HL-60 (cell line): Measurements from ENCODE around the gene CDC42BPA.

Experiments used
- CTCF ChIP-seq: IDR thresholded peaks from one replicate; pipeline ENCODE4 v1.5.1; 2011; ENCODE audit warnings: low read length, control low read depth, inconsistent platforms; ENCODE audit not compliant: insufficient read depth
- POLR2AphosphoS5 ChIP-seq: IDR thresholded peaks from 2 replicates; pipeline ENCODE4 v1.6.1; 2012; ENCODE audit warnings: low read depth

DNA sequence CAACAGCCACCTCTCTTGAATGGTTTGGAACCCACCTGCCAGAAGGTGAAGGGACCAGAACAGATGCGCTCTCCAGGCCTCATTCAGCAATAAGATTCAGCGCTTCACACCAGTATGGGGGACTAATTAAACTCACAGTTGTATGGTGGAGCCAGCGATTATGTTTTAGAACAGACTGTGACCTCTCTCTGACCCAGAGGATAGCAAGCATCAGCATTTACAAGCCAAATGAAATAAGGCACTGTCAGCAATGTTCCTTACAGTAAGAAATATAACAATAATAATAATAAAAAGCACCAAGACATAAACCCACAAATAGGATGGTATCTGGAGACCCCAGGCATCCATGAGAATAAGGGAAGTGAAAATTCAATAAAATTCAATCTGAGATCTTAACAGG, 6.9 kb upstream of the CDC42BPA start:
- TF ChIP-seq CTCF (no peak), POLR2AphosphoS5 (no peak)
